ENCODE results near the gene ADAMTS6.

- TF ChIP-seq CTCF (IDR thresholded peaks at IDR 0.05 in 4 of 5, conservative IDR thresholded peaks at IDR 0.05 in 1 of 5) (no peak), POLR2A (IDR thresholded peaks at IDR 0.05) (no peak)
Measured at GRCh38 chr5:65111961-65112658, 369.6 kb downstream of the ADAMTS6 start.
